SHP77 (cell line): ENCODE results near the gene ADAMTS14.

Experiments used
- DNase-seq, 2 experiments: peaks; one replicate each; lab custom pipeline; 2025; lab: John Stamatoyannopoulos, UW

The ADAMTS14 gene

GRCh38 chr10:70771311-70772194 lies 99.2 kb downstream of the ADAMTS14 start:
- DNase-seq: no peak

- DNase-seq: no peak
Observed at GRCh38 chr10:70772627-70773026, 100.3 kb downstream of the ADAMTS14 start.

- no peak for DNase-seq
Observed at GRCh38 chr10:70773461-70773860, 101.2 kb downstream of the ADAMTS14 start.

DNA sequence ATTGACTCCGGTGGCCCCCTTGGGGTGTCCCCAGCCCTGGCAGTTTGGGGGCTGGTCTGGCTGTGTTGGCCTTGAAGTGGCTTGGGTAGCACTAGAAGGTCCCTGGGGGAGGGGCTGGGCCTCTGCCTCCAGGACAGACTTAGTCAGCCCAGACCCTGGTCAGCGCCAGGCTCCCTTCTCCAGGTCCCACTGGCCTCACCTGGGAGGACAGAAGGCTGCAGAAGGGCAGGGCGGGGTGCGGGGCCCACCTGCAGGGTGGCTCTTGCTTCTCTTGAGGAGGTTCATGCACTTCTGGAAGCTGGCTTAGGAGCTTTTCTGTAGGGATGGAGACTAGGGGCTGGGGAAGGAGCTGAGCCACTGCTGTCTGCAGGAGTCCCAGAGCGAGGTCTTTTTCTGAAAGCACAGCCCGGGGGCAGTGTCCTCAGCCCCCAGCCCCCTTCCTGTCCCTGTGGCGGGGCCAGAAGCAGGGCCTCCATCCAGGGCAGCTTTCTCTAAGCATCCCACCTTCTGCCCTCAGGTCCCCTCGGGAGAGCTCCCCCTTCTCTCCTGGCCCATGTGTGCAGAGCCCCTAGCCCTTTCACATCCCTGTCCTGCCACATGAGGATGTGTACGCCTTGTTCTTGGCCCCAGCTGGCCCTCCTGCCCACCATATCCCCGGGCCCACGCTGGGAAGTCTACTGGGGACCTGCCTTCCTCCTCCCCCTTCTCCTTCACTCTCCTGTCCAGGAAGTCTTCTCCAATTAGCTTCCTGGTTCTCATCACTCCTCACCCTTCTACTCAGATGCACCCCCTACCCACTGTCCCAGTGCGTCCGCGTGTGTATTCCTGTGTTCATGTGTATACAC lies 101.9 kb downstream of the ADAMTS14 start:
- no peak for DNase-seq

DNA sequence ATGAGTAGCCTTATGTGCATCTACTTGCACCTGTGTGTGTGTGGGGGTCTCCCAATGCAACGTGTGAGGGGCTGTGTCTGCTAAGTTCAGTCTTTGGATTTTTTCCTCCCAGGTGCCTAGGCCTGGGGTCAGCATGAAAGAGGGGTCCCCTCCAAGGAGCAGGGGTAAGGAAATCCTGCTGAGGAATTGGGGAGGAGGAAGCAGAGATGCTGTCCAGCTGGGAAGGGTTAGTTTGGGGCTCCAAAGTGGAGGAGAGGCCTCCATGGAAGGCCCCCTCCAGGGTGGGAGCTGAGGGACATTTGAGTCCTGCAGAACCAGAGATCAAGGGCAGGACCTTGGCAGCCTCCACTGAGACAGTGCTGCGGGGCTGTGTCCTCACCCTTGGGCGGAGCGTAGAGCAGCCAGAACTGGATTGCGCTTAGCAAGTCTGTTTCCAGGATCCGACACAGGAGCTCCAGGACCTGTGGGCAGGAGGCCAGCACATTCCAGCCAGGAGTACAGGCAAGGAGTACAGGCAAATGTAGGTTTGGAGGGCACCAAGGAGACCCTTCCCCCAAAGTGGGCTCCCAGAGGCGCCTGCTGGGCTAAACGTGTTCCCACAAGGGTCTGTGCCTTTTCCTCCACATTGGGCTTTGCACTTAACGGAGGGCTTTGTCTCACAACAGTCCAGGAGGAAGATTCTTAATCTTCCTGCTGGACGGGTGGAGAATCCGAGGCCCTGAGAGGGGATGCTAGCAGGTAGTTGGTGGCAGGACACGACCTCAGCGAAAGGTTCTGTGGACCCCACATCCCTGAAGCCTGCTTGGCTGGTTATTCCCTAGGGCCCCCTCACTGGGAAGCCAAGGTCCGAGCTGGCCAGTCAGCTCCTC lies 102.7 kb downstream of the ADAMTS14 start:
- DNase-seq: no peak

DNA sequence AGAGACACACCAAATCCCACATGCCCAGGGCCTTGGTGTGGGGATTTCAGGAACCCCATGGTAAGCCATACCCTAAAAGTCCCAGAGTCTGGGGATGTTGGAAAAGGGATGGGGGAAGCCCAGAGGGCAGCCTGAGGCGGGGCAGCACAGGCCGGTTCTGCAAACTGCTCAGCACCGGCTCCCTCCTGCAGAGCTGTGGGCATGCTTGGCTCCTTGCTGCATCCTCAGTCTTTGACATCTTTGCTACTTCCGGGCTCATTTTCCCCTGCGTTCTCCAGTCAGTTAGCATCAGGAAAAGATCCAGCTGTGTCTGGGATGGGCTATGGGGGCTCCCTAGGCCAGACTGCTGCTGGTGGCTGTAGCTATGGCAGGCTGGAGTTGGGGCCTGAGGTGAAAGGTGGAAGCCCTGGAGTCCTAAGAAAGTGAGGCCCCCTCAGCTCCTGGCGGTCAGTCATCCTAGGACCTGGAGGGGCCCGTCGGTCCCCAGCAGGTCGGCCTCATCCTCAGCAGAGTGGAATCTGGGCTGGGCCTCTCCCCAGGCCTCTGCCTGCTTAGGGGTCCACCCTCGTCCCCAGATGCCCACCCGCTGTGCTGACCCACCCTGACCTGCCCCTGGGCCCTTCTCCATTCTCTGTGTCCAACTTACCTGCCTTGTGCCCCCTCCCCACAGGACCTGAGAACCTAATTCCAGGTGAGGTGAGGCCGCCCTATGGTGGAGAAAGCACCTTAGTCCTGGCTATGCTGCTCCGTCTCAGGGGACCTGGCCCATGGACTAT lies 103.6 kb downstream of the ADAMTS14 start:
- no peak for DNase-seq

GRCh38 chr10:70776455-70777005 lies 104.2 kb downstream of the ADAMTS14 start:
- no peak for DNase-seq

DNA sequence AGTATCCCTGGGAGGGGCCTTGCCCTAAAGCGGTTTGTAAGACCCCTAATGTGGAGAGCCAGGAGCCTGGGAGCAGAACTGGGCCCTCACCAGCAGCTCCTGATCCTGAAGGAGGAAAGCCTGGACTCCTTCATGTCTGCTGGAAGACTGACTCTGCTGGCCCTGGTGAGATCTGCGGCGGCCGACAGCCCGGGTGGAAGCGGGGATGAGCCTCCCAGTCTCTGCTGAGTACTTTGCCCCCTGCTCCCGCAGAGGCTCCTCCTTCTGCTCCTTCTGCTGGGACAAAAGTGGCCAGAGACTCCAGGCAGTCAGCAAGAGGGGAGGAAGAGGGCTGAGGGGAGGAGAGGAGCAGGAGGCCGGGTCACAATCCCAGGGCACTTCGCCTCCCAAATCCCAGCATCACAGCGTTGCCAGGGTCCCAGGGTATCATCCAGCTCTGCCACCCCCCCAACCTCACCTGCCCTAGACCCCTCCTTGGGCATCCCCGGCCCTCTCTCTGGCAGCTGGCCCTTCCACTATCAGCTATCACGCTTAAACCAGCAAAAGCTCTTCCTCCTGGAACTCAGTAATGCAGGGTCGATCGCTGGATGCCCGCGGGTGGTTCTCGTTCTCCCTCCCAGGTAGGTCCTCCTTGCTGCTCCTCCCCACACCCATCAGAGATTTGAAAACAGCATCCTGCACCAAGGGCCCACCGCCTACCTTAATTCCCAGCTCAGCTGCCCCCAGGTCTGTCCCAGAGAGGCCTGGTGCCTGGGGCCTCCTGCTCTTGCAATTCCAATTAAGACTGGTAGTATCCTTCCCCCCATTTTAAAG lies 105.0 kb downstream of the ADAMTS14 start:
- no peak for DNase-seq

DNA sequence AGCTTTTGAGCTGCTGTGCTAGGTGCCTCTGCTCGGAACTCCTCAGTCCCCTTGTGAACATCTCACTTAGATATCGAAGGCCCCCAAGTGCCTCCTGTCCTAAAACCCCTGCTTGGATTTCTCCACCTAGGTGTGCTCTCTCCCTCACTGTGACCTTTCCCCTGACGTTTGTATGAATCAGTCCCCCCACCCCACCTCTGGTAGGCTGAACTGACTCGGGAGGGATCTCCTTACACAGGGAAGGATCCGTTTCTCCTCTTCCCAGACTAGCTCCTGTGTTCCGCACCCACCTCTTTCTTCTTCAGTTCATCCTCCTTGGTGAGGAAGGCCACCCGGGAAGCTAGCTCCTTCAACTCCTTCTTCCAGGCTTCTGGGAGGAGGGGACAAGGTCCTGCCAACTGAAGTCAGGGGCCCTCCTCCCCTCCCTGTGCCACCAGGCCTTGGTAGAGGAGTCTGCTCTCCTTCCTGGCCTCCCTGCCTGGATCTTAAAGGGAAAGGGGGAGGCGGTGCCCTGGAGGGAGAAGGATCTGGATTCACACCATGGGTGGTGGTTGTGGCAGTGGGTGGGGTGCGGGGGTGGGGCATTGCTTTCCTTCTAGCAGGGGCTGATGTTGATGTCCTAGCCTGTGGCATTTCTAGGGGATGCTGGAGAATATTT lies 106.1 kb downstream of the ADAMTS14 start:
- no peak for DNase-seq

DNA sequence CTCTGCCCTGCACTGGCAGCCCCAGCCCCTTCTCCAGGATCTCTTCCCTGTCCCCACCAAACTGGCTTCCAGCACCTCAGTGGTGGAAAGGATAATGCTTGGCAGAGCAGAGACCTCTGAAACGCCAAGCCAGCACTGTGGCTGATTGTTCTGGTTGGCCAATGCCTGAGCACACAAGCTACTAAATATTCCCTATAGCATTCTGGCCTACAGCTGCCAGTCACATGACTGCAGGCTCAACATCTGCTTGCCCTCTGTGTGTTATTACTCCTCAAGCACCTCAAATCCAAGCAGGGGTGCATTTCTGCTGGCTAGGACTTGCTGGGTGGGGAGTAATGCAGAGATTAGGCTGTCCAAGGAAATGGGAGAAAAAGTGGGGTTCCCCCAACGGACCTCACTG lies 106.8 kb downstream of the ADAMTS14 start:
- DNase-seq: no peak

DNA sequence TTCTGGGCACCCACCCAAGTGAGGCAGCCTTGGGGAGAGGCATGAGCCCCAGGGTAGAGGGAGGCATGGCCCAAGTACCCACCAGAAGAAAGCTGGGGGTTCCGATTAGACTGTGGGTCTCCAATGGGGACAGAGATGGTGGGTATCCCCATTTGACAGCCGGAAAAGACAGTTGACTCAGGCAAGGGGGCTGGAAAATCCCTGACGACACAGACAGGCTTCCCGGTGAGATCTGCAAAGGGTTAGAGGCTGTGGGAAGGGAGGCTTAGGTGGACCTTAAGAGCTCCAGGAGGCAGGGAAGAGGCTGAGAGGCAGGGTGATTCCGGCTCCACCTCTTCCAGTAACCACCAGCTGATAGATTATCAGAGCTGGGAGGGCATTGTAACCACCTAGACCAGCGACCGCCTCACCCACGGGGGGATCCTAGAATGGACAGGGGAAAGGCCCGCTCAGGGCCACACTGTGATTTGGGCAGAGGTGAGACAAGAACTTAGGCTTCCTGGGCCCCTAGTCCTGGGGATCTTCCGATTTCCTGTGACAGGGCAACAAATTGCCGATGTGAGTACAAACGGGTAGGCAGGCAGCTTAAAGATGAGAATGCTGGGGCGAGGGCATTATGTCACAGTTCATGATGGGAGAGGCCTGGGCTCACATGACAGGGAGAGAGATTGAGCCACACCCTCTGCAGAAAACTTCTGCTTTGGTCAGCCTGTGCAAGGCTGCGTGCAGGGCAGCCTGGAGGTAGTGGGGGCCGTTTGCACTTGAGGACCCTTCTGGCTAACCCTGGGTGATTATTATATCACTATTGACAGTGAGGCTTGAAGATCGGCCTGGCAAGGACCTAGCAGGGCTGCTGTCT lies 107.4 kb downstream of the ADAMTS14 start:
- no peak for DNase-seq

DNA sequence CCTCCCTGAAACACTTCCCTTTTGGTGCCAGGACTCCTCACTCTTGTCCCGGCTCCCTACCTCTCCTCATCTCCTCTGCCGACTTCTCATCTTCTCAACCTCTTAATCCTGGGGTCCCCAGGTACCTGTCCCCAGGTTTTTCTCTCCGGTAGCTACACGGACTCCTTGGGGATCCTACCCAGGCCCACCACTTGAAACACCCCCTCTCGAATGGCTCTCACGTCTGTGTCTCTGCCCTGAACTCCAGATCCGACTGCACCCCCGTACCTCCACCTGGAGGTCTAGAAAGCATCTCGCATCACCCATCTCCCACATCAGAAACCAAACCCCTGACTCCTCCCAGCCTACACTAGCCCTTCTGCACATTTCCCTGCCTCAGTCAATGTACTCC lies 108.1 kb downstream of the ADAMTS14 start:
- no peak for DNase-seq

- DNase-seq: no peak
Observed at GRCh38 chr10:70780772-70781171, 108.5 kb downstream of the ADAMTS14 start.

DNA sequence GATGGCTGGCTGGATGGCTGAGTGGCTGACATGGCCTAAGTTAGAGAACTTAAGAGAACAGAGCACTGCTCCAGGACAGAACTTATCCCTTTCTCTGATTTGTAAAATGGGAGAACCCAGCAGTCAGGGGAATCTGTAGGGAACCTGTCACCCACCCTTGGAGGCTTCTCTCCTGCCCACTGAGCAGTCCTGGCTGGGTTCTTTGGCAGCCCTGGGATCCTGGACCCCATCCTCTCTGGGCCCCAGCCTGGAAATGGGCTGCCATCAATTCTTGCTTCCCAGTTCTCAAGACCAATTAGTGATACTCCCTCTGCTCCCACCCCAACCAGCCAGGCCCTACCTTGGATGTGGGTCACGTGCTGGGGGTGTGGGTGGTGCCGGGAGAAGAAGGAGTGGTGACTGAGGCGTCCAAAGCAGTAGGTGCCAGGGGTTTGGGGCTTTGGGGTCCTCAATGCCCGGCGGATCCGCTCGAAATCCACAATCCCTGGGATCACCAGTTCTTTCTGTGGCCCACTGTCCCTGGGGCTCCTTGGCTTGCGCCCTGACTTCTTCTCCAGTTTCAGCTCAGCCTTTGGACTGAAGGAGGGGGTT lies 109.2 kb downstream of the ADAMTS14 start:
- no peak for DNase-seq

- no peak for DNase-seq
Observed at GRCh38 chr10:70782086-70782745, 109.9 kb downstream of the ADAMTS14 start.

- DNase-seq: no peak
Observed at GRCh38 chr10:70782746-70783680, 110.7 kb downstream of the ADAMTS14 start.

GRCh38 chr10:70784016-70784415 lies 111.7 kb downstream of the ADAMTS14 start:
- DNase-seq: no peak
